ENCODE results near the gene IL15RA. TPM values are rescaled to one million over a fixed set of nuclear protein-coding genes. Genes with fewer than 3 reads are reported as not detected.
A peak's percentile ranks its signal among the peaks of the same experiment; 100 is the strongest.

The IL15RA gene
- total RNA-seq, 1 experiment from 2014 or later, result 28.6 TPM

GRCh38 chr10:5960070-5960972 lies 17.0 kb downstream of the IL15RA start:
- CTCF ChIA-PET, result interaction anchor here (0.7 to 1.1 kb wide), 2 partner anchors 13 to 40 kb away, joined by 3 read pairs; no protein-coding TSS in a partner anchor
- intact Hi-C loops (cut with micrococcal nuclease; ENCODE audit: unreplicated experiment), result no loop called here
- BruUV-seq (replicated peaks), result no TSS peak
- H3K36me3 Mint-ChIP-seq (ENCODE audit: insufficient read depth, unreplicated experiment), result peaks cover 13% of the 10 kb centered on the region
- no peak overlapping the region for H3K27ac Mint-ChIP-seq (ENCODE audit: unreplicated experiment)
- no peaks in the 10 kb centered on the region for H3K9me3 Mint-ChIP-seq (ENCODE audit: low read depth, unreplicated experiment)
- H3K27me3 Mint-ChIP-seq (ENCODE audit: unreplicated experiment), result no peaks in the 10 kb centered on the region
- H3K4me3 Mint-ChIP-seq (ENCODE audit: low read depth, unreplicated experiment), result no peak overlapping the region
- TF ChIP-seq CTCF (IDR thresholded peaks at IDR 0.05; ENCODE audit: unreplicated experiment), result no peak
- H3K4me1 Mint-ChIP-seq (ENCODE audit: low read depth, unreplicated experiment), result peaks cover 20% of the 10 kb centered on the region
- no peak for DNase-seq

- BruUV-seq (replicated peaks), result no TSS peak
These were observed 17.7 kb downstream of the IL15RA start for GRCh38 chr10:5959581-5960069.

GRCh38 chr10:5959142-5959541 lies 18.2 kb downstream of the IL15RA start:
- Mint-ChIP-seq H3K9me3 (ENCODE audit: low read depth, unreplicated experiment) (no peaks in the 10 kb centered on the region), H3K27ac (ENCODE audit: unreplicated experiment) (peak overlapping the region; percentile 14), H3K36me3 (ENCODE audit: insufficient read depth, unreplicated experiment) (peaks cover 10% of the 10 kb centered on the region), H3K27me3 (ENCODE audit: unreplicated experiment) (no peaks in the 10 kb centered on the region), H3K4me3 (ENCODE audit: low read depth, unreplicated experiment) (no peak overlapping the region), H3K4me1 (ENCODE audit: low read depth, unreplicated experiment) (peaks cover 15% of the 10 kb centered on the region)
- CTCF ChIA-PET, result interaction anchor here (0.7 to 0.9 kb wide), 4 partner anchors 9 to 430 kb away, joined by 3 to 9 read pairs (median 4); no protein-coding TSS in a partner anchor
- no peak for TF ChIP-seq CTCF (IDR thresholded peaks at IDR 0.05; ENCODE audit: unreplicated experiment)
- no peak for DNase-seq
- no TSS peak for BruUV-seq (replicated peaks)
- intact Hi-C loops (cut with micrococcal nuclease; ENCODE audit: unreplicated experiment), result no loop called here

More at GRCh38 chr10:5959581-5960069, 17.7 kb downstream of the IL15RA start:
- no peak overlapping the region for H3K27ac Mint-ChIP-seq (ENCODE audit: unreplicated experiment)
- TF ChIP-seq CTCF (IDR thresholded peaks at IDR 0.05; ENCODE audit: unreplicated experiment), result no peak
- no peaks in the 10 kb centered on the region for H3K27me3 Mint-ChIP-seq (ENCODE audit: unreplicated experiment)
- CTCF ChIA-PET, result interaction anchor here (0.7 kb wide), 1 partner anchor 39 kb away, joined by 3 read pairs; no protein-coding TSS in a partner anchor
- DNase-seq, result no peak
- no peaks in the 10 kb centered on the region for H3K9me3 Mint-ChIP-seq (ENCODE audit: low read depth, unreplicated experiment)
- H3K4me3 Mint-ChIP-seq (ENCODE audit: low read depth, unreplicated experiment), result no peak overlapping the region
- intact Hi-C loops (cut with micrococcal nuclease; ENCODE audit: unreplicated experiment), result no loop called here
- peaks cover 15% of the 10 kb centered on the region for H3K4me1 Mint-ChIP-seq (ENCODE audit: low read depth, unreplicated experiment)
- H3K36me3 Mint-ChIP-seq (ENCODE audit: insufficient read depth, unreplicated experiment), result peaks cover 10% of the 10 kb centered on the region

- CTCF ChIA-PET, result interaction anchor here (0.7 to 0.9 kb wide), 3 partner anchors 9 to 430 kb away, joined by 3 to 9 read pairs (median 4); no protein-coding TSS in a partner anchor
- H3K27ac Mint-ChIP-seq (ENCODE audit: unreplicated experiment), result peak overlapping the region; percentile 14
- peaks cover 15% of the 10 kb centered on the region for H3K4me1 Mint-ChIP-seq (ENCODE audit: low read depth, unreplicated experiment)
- no peak for DNase-seq
- no peaks in the 10 kb centered on the region for H3K27me3 Mint-ChIP-seq (ENCODE audit: unreplicated experiment)
- peaks cover 10% of the 10 kb centered on the region for H3K36me3 Mint-ChIP-seq (ENCODE audit: insufficient read depth, unreplicated experiment)
- TF ChIP-seq CTCF (IDR thresholded peaks at IDR 0.05; ENCODE audit: unreplicated experiment), result no peak
- intact Hi-C loops (cut with micrococcal nuclease; ENCODE audit: unreplicated experiment), result no loop called here
- H3K9me3 Mint-ChIP-seq (ENCODE audit: low read depth, unreplicated experiment), result no peaks in the 10 kb centered on the region
- no peak overlapping the region for H3K4me3 Mint-ChIP-seq (ENCODE audit: low read depth, unreplicated experiment)
- no TSS peak for BruUV-seq (replicated peaks)
These were observed 18.7 kb downstream of the IL15RA start for GRCh38 chr10:5958675-5959074.

Data from Calu3 (cell line).